Esophagus muscularis mucosa (tissue), 3 donors: ENCODE results near the gene CCDC196.
A peak's percentile ranks its signal among the peaks of the same experiment; 100 is the strongest.

Experiments used
- CTCF ChIP-seq, 3 experiments: fragments of 200-600 bp in 2 of 3; fragments of 450-650 bp in 1 of 3; sonication (generic) in 2 of 3; IDR thresholded peaks; one replicate each; pipeline ENCODE4 v1.5.1; 2017 to 2019; ENCODE audit warnings: antibody characterized with exemption in 3 of 3, mild to moderate bottlenecking in 2 of 3, moderate library complexity in 1 of 3
- POLR2A ChIP-seq: fragments of 450-650 bp; IDR thresholded peaks from one replicate; pipeline ENCODE4 v1.6.1; 2017; ENCODE audit warnings: antibody characterized with exemption, moderate library complexity, mild to moderate bottlenecking, low read depth
- POLR2AphosphoS5 ChIP-seq, 2 donors: sonication (generic); formaldehyde crosslinking; IDR thresholded peaks; one replicate each; pipeline ENCODE4 v1.6.1; 2017; ENCODE audit warnings: antibody characterized with exemption in 2 of 2

- TF ChIP-seq POLR2A (peak; percentile 42), CTCF (IDR thresholded peaks at IDR 0.05) (peak; percentile 34 to 48 (median 47)), POLR2AphosphoS5 (IDR thresholded peaks at IDR 0.05) (peak; percentile 89 to 91)
Observed at GRCh38 chr14:66507722-66508546, 21.8 kb downstream of the CCDC196 start, which contains the start of gene GPHN.
